ENCODE results near the gene CSNK2A1.
"Not testable (repeated sequence)": the region's sequence is repeated elsewhere in the genome, so short reads cannot be mapped to it uniquely, and the experiment has no call there.

CSNK2A1 gene

GRCh38 chr20:531608-532007 lies 12.0 kb downstream of the CSNK2A1 start:
- DNase-seq: no peak

GRCh38 chr20:530321-530720 lies 13.3 kb downstream of the CSNK2A1 start:
- DNase-seq: no peak

GRCh38 chr20:528923-529604 lies 14.5 kb downstream of the CSNK2A1 start:
- DNase-seq: no peak

DNA sequence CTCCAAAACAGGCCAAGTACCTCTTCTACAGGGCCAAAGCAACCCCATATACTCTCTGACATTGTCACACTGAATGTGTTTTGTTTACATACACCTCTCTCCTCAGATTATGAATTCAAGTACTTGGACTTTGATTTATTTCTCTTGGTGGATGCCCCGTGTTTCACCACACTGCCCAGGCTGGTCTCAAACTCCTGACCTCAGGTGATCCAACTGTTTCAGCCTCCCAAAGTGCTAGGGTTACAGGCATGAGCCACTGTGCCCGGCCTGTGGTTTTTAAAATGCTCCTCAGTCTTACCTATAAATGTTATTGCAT lies 16.1 kb downstream of the CSNK2A1 start:
- DNase-seq: no peak

- DNase-seq: no peak
Observed at GRCh38 chr20:521860-522259, 21.7 kb downstream of the CSNK2A1 start.

- DNase-seq: no peak
Observed at GRCh38 chr20:519999-520398, 23.6 kb downstream of the CSNK2A1 start.

DNA sequence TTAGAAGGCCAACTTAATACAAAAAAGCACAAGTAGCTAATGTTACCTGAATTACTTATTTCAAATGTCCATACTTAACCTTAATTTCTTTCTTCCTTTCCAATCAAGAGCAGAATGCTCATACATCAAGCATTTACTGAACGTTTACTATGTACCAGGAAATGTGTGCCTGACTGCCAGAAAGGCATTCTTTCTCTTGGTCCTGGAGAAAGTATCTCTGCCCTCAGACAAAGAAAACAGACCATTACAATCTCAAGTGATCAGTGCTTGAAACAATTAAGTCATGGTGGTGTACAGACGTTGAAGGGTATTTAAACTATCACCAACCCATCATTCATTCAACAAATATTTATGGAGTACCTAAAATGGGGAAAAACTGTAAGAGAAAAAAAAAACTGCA lies 26.4 kb downstream of the CSNK2A1 start:
- no peak for DNase-seq

DNA sequence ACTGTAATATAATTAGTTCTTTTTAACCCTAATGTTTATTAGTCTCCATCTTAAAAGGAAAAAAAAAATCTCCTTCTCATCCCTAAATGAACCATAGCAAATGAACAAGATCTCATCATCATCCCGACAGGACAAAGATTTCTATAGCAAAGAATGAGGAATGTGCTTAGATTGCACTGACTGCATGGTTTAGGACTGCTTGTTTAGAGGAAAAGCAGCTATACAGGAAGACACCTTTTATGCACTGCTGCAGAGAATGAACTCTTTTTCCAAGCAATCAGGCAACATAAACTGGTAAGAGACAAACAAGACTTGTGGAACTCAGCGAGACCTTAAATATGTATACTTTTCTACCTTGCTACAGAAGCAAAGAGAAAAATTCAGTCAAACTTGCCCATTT lies 26.8 kb downstream of the CSNK2A1 start:
- no peak for DNase-seq

DNA sequence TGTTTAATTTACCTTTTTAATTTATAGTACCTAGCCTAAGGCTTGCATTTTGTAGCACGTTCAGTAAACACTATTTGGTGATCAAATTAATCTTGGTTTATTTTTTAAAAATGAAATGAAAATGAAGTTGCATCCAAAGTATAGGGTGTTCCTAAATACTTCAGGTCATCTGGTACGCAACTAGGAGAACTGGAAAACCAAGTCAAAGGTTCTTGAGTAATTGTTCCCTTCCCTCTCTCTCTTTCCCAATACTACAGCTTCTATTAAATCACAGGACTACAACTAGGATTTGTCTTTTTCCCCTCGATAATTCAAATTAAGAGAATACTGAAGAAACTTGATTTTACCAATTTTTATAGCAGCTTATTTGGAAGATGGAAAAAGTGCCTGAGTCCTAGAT lies 27.9 kb downstream of the CSNK2A1 start:
- DNase-seq: no peak

DNA sequence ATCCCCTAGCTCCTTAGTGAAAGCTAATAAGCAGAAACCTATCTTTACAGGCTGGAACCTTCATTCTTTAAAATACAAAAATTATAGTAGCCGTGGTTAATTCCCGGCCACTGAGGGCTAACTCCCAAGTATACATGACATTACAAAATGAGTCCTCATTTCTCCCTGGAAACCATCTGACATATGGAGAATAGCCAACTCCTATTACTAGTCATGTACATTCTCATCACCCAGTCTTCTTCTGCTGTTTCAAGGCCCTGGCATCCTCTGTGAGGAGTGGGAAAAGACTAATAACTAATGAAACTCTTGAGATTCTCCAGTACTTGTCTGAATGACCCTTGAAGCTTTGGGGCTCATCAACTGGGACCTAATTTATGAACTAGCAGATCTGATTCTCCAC lies 30.2 kb downstream of the CSNK2A1 start:
- no peak for DNase-seq

- DNase-seq: not testable (repeated sequence)
Observed at GRCh38 chr20:510328-511057, 33.1 kb downstream of the CSNK2A1 start.

DNA sequence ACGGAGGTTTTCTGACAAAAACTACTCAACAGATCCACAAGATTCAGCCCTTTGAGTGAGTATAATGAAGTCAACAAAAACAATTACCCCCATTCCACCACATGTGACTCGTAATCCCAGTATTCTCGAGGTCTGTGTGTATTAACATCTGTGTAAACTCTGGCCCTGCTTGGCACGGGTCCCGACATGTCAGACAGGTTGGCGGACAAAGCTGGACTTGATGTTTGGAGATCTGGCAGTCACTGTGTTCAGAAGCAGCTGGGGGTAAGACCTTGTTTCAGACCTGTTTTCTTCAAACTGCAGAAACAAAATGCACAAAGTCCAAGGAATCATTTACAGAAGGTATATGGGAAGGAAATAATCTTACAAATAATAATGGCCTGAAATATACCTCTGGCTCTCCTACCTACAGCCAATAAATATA lies 35.2 kb downstream of the CSNK2A1 start:
- DNase-seq: not testable (repeated sequence)

DNA sequence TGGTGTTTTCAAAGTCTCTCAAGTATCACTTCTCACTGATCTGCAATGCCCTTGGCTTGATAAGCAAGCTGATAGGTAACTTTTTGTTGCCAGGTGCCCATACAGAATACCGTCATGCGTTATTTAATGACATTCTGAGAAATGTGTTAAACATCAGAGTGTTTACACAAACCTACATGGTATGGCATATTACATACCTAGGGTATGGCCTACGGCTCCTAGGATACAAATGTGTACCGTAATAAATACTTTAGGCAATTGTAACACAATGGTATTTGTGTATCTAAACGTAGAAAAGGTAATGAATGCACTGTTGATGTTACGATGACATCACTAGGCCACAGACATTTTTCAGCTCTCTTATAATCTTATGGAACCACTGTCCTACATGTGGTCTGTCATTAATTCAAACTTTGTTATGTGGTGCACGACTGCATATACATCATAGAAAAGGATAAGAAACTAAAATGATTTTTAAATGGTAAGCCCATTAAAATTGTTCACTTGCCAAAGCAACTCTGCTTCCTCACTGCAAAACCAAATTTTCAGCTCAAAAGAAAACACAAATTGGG lies 35.7 kb downstream of the CSNK2A1 start:
- DNase-seq: no peak

DNA sequence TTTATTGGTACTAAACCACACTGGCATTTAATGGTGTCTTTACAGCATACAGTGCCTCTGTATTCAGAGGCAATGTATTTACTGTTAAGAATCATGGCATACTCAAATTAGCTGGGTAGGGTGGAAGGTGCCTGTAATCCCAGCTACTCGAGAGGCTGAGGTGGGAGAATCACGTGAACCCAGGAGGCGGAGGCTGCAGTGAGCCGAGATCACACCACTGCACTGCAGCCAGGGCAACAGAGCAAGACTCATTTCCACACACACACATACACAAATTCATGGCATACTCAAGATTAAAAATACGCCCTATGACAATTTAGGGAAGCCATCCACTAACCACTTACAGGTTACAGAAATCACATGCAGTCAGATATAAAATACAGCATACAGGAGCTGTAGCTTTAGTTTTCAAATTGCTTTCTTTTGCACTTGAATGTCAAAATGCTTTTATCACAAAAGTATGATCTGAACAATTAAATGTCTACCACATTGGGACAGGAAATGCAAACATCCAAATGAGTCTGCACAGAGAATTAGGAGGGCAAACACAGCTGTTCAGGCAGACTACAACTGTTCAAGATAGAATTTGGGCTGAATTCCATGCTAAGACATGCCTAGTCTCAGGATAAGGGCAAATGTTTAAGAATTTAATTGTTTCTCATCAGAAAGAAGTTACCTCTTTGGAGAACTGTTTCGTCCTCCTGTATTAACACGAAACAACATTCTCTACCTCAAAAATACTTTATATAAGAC lies 36.4 kb downstream of the CSNK2A1 start:
- DNase-seq: no peak

DNA sequence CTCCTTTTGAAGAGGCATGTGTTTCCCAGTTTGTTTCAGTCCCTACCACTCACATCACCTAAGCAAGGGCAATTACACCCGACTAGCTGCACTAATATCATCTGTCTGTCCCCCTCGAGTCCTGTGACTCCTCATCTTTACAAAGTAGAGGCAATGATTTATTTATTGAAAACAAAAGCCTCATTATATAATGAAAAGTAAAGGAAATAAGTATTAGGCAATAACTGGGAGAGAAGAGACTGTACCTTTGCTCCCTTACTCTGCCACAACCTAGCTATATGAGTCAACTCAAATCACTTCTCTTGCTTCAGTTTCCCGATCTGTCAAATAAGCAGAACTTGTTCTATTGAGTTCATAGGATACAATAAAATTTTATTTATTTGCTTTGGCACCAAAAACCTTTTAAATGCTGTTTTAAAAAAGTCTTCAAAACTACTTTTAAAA lies 38.9 kb downstream of the CSNK2A1 start:
- DNase-seq: no peak

DNA sequence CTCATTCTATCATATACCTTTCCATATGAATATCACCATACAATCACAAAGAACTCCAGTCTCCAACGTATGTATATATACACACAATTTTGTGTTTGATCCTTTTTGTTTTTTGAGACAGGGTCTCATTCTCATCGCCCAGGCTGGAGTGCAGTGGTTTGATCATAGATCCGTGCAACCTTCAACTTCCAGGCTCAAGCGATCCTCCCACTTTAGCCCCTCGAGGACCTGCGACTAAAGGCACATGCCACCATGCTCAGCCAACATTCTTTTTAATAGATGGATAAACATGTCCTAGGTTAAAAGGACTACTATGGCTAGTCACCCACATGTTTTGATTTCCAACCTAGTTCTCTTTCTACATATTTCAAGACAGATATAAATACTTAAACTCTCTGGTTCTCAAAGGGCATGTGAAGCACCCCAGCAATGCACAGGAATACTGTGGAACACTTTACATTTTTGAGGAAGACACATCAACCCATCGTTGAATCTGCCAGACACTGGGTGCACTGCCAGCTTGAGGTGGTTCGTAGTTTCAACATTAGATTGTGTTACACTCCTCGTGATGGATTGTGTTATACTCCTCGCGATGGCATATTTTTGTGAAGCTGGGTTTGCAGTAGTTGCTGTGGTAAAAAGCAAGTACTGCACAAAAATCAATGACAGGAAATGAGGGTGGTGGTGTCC lies 40.4 kb downstream of the CSNK2A1 start:
- no peak for DNase-seq

GRCh38 chr20:497979-498378 lies 45.6 kb downstream of the CSNK2A1 start:
- no peak for DNase-seq

GRCh38 chr20:496126-496696 lies 47.4 kb downstream of the CSNK2A1 start:
- no peak for DNase-seq

GRCh38 chr20:492159-492558 lies 51.4 kb downstream of the CSNK2A1 start:
- DNase-seq: no peak

DNA sequence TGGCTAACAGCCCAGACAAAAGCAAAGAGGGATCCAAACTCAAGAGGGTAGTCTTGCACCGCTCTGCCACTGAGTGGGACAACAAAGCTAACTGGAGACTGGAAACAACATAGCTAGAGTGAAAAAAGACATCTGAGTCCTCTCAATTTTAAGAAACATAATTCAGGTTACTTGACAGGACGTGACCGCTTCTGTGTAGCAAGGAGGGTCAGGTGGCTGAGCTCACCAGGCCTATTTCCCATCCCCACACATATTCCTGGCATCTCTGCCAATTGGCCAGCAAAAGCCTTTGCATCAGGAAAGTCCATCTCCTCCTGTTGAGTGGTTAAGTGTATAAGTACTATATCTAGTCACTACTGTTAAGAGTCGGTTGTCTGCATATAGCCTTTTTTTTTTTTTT lies 55.9 kb downstream of the CSNK2A1 start:
- DNase-seq: no peak

GRCh38 chr20:483815-484644 lies 59.6 kb downstream of the CSNK2A1 start:
- peak; percentile 19 for DNase-seq

GRCh38 chr20:481167-481566 lies 62.4 kb downstream of the CSNK2A1 start:
- no peak for DNase-seq
